MM.1S (cell line): ENCODE measurements around the gene PLA2G7.

ENCODE experiments used
- DNase-seq: peaks from one replicate; pipeline ENCODE4 v3.0.0-alpha.2; 2015
- H2AFZ ChIP-seq: fragments of 300-600 bp; sonication (generic); 2 replicates; pipeline ENCODE4 v1.6.0; 2016; ENCODE audit warnings: antibody characterized with exemption, low read length
- H3F3A ChIP-seq: fragments of 300-600 bp; sonication (generic); 2 replicates; pipeline ENCODE4 v1.6.1; 2016; ENCODE audit warnings: mild to moderate bottlenecking, antibody characterized with exemption, low read length, moderate library complexity, mixed read lengths; ENCODE audit not compliant: insufficient read depth
- H3K27ac ChIP-seq: fragments of 300-600 bp; sonication (generic); 2 replicates; pipeline ENCODE4 v1.5.1; 2016; ENCODE audit warnings: mild to moderate bottlenecking, low read length
- H3K27me3 ChIP-seq: fragments of 300-600 bp; sonication (generic); replicated peaks from 2 replicates; pipeline ENCODE4 v1.6.0; 2016; ENCODE audit warnings: low read length; ENCODE audit not compliant: insufficient read depth
- H3K36me3 ChIP-seq: fragments of 300-600 bp; sonication (generic); replicated peaks from 2 replicates; pipeline ENCODE4 v1.6.1; 2016; ENCODE audit warnings: mild to moderate bottlenecking, low read length, mixed read lengths; ENCODE audit not compliant: insufficient read depth
- H3K4me1 ChIP-seq: fragments of 300-600 bp; sonication (generic); 2 replicates; pipeline ENCODE4 v1.6.1; 2016; ENCODE audit warnings: low read length, mixed read lengths
- H3K4me2 ChIP-seq: fragments of 300-600 bp; sonication (generic); 2 replicates; pipeline ENCODE4 v1.6.0; 2016; ENCODE audit warnings: low read depth, low read length
- H3K4me3 ChIP-seq: fragments of 300-600 bp; sonication (generic); 2 replicates; pipeline ENCODE4 v1.5.1; 2016; ENCODE audit warnings: low read length, mixed read lengths
- H3K79me2 ChIP-seq: fragments of 300-600 bp; sonication (generic); 2 replicates; pipeline ENCODE4 v1.6.1; 2016; ENCODE audit warnings: mixed run types, low read length, mixed read lengths
- H3K9ac ChIP-seq: fragments of 300-600 bp; sonication (generic); 2 replicates; pipeline ENCODE4 v1.6.1; 2016; ENCODE audit warnings: low read length, mixed read lengths
- H3K9me2 ChIP-seq: fragments of 300-600 bp; sonication (generic); replicated peaks from 2 replicates; pipeline ENCODE4 v1.6.1; 2016; ENCODE audit warnings: mild to moderate bottlenecking, low read length, mixed read lengths; ENCODE audit not compliant: insufficient read depth
- H3K9me3 ChIP-seq: fragments of 300-600 bp; sonication (generic); replicated peaks from 2 replicates; pipeline ENCODE4 v1.6.1; 2016; ENCODE audit warnings: mild to moderate bottlenecking, low read length, mixed read lengths; ENCODE audit not compliant: insufficient read depth
- H4K20me1 ChIP-seq: fragments of 300-600 bp; sonication (generic); 2 replicates; pipeline ENCODE4 v1.6.1; 2016; ENCODE audit warnings: mild to moderate bottlenecking, low read length, moderate library complexity, mixed read lengths; ENCODE audit not compliant: insufficient read depth
- EZH2 ChIP-seq: fragments of 300-600 bp; sonication (generic); optimal IDR thresholded peaks from 2 replicates; pipeline ENCODE3; 2017; ENCODE audit warnings: low read depth, mild to moderate bottlenecking, antibody characterized with exemption, low read length, mixed read lengths
- EZH2phosphoT487 ChIP-seq: fragments of 300-600 bp; sonication (generic); IDR thresholded peaks from 2 replicates; pipeline ENCODE4 v1.6.1; 2018; ENCODE audit warnings: antibody characterized with exemption, low read length
- TF ChIP-seq, protein P1 (sequence below): fragments of 300-600 bp; sonication (generic); IDR thresholded peaks from 2 replicates; pipeline ENCODE4 v1.5.1; 2016; ENCODE audit warnings: antibody characterized with exemption, low read length, mixed read lengths

The PLA2G7 gene

DNA sequence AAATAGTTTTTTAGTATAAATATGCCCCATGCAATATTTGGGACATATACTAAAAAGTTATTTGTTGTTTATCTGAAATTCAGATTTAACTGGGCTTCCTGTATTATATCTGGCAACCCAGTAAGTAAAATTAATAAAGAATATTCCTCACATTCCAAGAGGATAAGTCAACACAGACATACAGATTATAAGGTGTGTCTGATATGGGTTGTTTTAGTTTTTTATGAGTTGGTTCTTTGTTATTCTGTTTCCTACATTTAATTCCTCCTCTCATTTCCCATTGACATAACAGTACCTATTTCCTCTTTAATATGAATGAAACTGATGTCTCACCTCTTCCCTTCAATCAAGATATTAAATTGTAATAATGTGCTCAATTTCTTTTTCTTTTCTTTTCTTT is 1.7 kb upstream of the PLA2G7 start:
- no peaks in the 10 kb centered on the region for H3F3A ChIP-seq
- H3K4me3 ChIP-seq = no peak overlapping the region
- TF ChIP-seq EZH2 (no peak), EZH2phosphoT487 (no peak)
- TF ChIP-seq, protein P1, sequence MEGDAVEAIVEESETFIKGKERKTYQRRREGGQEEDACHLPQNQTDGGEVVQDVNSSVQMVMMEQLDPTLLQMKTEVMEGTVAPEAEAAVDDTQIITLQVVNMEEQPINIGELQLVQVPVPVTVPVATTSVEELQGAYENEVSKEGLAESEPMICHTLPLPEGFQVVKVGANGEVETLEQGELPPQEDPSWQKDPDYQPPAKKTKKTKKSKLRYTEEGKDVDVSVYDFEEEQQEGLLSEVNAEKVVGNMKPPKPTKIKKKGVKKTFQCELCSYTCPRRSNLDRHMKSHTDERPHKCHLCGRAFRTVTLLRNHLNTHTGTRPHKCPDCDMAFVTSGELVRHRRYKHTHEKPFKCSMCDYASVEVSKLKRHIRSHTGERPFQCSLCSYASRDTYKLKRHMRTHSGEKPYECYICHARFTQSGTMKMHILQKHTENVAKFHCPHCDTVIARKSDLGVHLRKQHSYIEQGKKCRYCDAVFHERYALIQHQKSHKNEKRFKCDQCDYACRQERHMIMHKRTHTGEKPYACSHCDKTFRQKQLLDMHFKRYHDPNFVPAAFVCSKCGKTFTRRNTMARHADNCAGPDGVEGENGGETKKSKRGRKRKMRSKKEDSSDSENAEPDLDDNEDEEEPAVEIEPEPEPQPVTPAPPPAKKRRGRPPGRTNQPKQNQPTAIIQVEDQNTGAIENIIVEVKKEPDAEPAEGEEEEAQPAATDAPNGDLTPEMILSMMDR = no peak
- no peaks in the 10 kb centered on the region for H3K9me3 ChIP-seq
- no peaks in the 10 kb centered on the region for H4K20me1 ChIP-seq
- no peaks in the 10 kb centered on the region; the same call in 1 of the 2 replicates for H3K36me3 ChIP-seq
- H3K9me2 ChIP-seq = no peaks in the 10 kb centered on the region
- no peak overlapping the region for H3K27ac ChIP-seq
- no peaks in the 10 kb centered on the region for H3K27me3 ChIP-seq
- H3K4me1 ChIP-seq = no peaks in the 10 kb centered on the region
- no peak for DNase-seq
- no peaks in the 10 kb centered on the region for H3K79me2 ChIP-seq
- H3K4me2 ChIP-seq = no peak overlapping the region
- no peak overlapping the region for H3K9ac ChIP-seq
- no peak overlapping the region for H2AFZ ChIP-seq

DNA sequence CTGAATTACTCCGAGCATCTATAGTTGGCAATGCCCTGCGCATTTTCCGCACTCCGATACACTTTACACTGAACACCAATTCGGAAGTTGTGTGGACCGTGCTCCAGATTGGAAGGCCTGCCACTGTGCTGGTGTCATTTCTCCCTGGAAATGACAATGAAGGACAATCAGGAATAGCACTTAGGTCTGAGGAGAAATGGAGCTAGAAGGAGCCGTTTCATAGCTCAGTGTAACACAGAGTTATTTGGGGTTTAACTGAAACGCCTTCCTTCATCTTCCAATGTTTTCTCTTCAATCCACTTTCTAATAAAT is 501 bp upstream of the PLA2G7 start:
- no peak overlapping the region for H3K27ac ChIP-seq

DNA sequence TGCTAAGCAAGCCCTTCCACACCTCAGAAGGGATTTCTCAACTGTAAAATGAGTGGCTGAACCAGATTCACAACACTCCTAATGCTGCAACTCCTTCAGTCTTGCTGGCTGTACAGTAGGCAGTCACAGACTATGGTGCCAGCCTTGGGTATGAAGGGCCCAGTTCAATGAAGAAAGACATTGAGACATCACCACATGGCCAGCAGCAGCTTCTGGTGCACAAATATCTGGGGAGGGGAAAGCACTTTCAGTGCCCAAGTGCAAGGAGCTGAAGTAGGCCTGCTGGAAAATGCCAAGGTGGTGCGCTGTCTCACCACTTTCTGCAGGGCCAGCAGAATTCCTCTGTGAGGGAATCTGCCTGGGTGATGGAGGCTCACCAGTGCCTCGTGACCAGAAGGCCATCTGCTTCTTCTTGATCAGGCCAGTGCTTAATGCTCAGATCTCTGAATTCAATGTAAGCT is 1.8 kb downstream of the PLA2G7 start:
- no peaks in the 10 kb centered on the region for H3K9me3 ChIP-seq
- H3K4me1 ChIP-seq = no peaks in the 10 kb centered on the region
- no peaks in the 10 kb centered on the region for H3K27me3 ChIP-seq
- DNase-seq = no peak
- no peak overlapping the region for H3K4me2 ChIP-seq
- no peak overlapping the region for H2AFZ ChIP-seq
- TF ChIP-seq EZH2phosphoT487 = no peak
- no peak for TF ChIP-seq EZH2
- TF ChIP-seq, protein P1 = no peak
- H3K79me2 ChIP-seq = no peaks in the 10 kb centered on the region
- no peaks in the 10 kb centered on the region; the same call in 1 of the 2 replicates for H3K36me3 ChIP-seq
- H4K20me1 ChIP-seq = no peaks in the 10 kb centered on the region
- no peak overlapping the region for H3K9ac ChIP-seq
- no peak overlapping the region for H3K27ac ChIP-seq
- no peaks in the 10 kb centered on the region for H3K9me2 ChIP-seq
- no peaks in the 10 kb centered on the region for H3F3A ChIP-seq
- H3K4me3 ChIP-seq = no peak overlapping the region

More for the DNA sequence above, 501 bp upstream of the PLA2G7 start:
- H3K36me3 ChIP-seq = no peaks in the 10 kb centered on the region; the same call in 1 of the 2 replicates
- H3K4me3 ChIP-seq = no peak overlapping the region
- H3K4me1 ChIP-seq = no peaks in the 10 kb centered on the region
- no peak for TF ChIP-seq EZH2
- TF ChIP-seq, protein P1 = no peak
- no peak for TF ChIP-seq EZH2phosphoT487
- H3K79me2 ChIP-seq = no peaks in the 10 kb centered on the region
- H3K9me3 ChIP-seq = no peaks in the 10 kb centered on the region
- no peak overlapping the region for H2AFZ ChIP-seq
- no peaks in the 10 kb centered on the region for H3K9me2 ChIP-seq
- peak overlapping the region; percentile 74; the same call in 1 of the 2 replicates for H3K4me2 ChIP-seq
- no peaks in the 10 kb centered on the region for H3F3A ChIP-seq
- no peaks in the 10 kb centered on the region for H4K20me1 ChIP-seq
- H3K9ac ChIP-seq = no peak overlapping the region
- no peaks in the 10 kb centered on the region for H3K27me3 ChIP-seq
- no peak for DNase-seq
